HG03442 (cell line): ENCODE results near the gene DNLZ.

Experiments
- ATAC-seq: cut with Tn5 transposase; IDR thresholded peaks from one replicate; pipeline ENCODE4 v1.9.1; 2021; ENCODE audit warnings: mild to moderate bottlenecking, moderate library complexity; ENCODE audit not compliant: unreplicated experiment

The DNLZ gene

GRCh38 chr9:136345281-136346156 lies 18.0 kb downstream of the DNLZ start:
- ATAC-seq = no peak

GRCh38 chr9:136344544-136345280 lies 18.8 kb downstream of the DNLZ start:
- ATAC-seq = no peak

DNA sequence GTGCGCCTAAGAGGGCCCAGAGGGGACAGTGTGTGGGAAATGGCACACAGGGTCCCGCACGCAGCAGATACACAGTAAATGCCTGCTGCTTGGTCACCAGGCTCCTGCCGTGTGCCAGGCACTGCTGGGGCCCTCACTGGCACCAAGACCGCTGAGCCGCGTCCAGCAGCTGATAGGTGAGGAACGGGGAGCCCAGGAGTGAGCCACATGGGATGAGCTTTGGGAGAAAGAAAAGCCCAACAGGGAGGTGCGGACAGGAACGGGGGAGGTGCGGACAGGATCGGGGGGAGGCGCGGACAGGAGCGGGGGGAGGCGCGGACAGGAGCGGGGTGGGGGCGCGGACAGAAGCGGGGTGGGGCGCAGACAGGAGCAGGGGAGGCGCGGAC lies 19.7 kb downstream of the DNLZ start:
- no peak for ATAC-seq

DNA sequence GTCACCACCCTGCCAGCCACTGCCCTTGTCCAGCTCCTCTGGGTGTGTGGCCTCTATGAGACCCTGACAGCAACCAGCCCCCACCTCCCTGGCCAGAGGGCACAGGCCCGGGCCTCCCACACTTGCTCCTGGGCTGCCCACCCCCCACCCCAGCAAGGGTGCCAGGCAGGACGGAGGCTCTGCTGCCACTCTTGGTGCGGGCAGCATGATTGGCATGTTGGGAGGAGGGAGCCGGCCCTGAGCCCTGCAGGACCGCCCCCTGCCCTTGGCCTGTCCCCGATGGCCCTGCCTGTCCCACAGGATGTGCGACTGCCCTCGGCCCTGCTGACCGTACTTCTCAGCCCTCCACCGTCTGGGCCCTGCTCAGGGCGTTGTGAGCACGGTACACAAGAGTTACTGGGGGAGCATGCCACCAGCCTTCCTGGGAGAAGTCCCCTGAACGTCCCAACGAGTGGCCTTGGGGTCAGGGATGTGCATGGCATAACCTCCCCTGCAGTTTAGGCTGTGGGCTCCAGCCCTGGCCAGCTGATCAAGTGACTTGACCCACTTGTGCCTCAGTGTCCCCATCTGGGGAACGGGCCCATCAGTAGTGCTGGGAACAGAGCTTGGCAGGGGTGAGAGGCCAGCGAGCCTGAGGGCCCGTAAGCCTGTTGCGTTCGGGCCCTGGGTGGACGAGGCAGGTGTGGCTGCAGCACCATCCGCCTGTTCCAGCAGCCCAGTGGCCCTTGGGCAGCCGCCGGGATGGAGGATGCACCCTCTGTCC lies 20.2 kb downstream of the DNLZ start:
- no peak for ATAC-seq

DNA sequence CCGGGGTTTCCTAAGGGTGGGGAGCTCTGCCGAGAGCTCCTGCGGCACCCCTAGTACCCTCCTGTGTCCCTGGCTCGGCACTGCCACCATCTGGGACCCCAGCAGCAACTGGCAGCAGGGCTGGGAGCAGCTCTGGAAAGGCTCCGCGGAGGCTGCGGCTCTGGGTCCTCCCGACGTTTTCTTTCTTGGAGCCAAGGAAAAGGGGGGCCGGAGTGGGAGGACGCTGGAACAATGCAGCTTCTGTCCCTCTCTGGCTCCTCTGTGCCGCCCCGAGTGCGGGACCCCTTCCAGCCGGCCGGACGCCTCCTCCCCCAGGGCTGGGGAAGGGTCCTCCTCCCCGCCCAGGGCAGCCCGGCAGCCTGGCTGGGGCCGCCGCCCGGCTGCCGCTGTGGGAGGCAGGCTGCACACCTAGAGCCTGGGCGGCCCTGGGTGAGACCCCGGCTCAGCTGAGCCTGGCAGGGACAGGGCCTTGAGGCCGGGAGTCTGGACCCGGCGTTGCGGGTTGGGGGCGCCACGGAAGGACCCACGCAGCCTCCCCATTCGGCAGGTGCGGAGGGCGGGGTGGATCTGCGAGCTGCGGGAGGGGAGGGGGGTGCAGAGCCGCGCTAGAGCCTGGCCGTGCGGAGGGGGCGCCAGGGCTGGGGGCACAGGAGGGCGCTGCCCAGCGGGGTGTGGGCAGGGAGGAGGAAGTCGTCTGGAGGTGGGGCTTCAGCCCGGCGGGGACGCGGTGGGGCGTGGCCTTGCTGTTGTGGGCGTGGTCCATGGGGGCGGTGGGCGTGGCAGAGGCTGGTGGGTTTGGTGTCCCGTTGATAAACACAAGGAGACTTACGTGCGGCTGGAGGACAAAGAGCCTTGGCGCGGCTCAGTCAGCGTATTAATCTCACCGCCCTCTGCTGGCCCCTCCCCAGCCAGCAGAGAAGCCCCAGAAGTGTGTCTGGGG lies 21.1 kb downstream of the DNLZ start:
- ATAC-seq = no peak

- ATAC-seq = no peak
These were observed 21.8 kb downstream of the DNLZ start for GRCh38 chr9:136341769-136342168.

DNA sequence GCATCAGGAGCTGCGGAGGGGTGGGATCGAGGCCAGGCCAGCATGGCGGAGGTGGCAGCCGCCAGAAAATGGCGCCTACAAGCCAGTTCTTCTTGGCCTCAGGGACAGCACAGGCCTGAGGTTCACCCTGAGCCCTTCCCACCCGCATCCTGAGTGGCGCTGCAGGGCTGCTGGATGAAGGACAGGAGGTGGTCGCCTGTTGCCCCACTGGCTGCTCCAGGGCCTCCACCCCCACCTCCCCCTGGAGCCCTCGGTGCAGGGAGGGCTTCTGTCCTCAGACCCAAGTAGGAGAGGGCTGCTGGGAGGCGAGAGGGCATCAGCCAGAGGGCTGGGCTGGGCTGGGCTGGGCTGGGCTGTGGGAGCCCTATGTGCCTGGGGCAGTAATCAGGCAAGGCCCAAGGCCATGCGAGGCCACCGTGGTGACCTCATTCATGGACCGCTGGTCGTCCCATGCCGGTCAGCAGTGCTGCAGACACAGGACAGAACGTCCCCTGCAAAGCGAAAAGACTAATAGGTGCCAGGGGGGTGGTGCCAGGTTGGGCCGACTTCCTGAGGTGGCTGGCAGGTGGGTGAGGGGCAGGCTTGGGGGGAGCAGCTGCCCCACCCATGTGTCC lies 22.4 kb downstream of the DNLZ start:
- no peak for ATAC-seq

DNA sequence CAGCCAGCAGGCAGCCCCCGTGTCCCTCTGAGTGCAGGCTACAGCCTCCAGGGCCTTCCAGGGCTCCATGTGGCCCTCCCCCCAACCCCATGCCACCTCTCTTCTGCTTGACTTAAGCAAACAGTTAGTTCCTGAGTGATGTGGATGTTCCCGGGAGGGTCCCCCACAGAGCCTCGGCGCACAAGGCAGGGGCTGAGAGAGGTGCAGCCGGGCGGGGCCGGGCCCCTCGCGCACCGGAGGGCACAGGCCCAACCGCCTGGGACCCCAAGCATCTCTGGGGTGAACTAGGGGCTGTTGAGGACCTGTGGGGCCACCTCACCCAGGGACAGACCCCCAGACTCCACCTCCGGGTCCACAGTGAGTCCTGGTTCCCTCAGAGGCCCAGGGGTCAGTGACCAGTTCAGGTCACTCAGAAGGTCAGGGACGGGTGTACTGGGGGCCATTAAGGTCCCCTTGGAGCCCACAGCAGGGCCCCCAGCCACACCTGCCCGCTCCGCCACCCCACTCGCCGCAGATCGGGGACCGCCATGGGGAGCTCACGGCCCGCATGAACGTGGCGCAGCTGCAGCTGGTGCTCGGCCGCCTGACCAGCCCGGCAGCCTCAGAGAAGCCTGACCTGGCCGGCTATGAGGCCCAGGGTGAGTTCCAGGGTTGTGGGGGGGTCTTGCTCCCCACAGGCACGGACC lies 23.0 kb downstream of the DNLZ start:
- no peak for ATAC-seq

GRCh38 chr9:136339958-136340310 lies 23.6 kb downstream of the DNLZ start:
- ATAC-seq = no peak

DNA sequence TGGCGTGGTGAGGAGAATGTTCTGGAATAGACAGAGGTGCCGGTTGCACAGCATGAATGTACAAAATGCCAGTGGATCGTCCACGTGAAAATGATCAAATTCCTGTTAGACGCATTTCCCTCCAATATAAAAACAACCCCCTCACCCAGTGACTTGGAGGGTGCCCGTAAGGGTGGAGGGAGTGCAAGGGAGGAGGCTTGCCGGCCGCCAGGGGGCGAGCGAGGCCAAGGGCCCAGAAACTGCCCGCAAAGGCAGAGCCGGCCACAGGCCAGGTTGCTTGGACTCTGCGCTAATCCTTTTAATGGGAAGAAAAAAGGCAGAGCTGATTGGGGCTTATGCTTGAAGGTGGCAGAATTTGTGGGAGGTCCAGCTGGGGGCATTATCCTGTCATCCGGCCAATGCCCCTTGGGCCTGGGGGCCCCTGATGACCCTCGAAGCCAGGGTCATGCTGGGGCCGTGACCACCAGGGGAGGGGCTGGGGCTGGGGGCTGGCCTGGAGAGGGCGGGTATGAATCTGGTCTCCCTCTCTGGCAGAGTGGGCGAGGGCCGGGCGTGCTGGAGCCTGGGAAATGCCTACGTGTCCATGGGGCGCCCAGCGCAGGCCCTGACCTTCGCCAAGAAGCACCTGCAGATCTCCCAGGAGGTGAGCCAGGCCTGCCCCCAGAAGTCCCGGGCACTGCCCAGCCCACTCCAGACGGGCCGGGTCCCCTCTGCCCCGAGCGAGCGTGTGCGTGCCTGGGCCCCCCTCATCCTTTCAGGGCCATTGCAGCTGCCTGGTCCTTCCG lies 24.2 kb downstream of the DNLZ start:
- ATAC-seq = no peak

DNA sequence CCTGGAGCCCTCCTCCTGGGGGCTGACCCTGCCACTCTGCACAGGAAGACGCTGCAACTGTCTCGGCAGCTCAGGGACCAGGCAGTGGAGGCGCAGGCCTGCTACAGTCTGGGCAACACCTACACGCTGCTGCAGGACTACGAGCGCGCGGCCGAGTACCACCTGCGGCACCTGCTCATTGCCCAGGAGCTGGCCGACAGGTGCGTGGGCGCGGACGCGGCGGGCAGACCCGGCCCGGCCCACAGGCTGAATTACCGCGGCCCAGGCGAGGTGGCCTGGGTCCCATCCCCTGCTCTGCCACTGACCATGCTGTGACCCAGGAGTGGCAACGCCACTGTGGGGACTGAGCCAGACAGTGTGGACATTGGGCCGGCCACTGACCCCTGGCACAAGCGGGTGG lies 25.0 kb downstream of the DNLZ start:
- ATAC-seq = no peak

GRCh38 chr9:136337416-136338395 lies 25.8 kb downstream of the DNLZ start:
- ATAC-seq = no peak

- no peak for ATAC-seq
These were observed 26.7 kb downstream of the DNLZ start for GRCh38 chr9:136336881-136337280.

GRCh38 chr9:136336156-136336870 lies 27.2 kb downstream of the DNLZ start:
- no peak for ATAC-seq

DNA sequence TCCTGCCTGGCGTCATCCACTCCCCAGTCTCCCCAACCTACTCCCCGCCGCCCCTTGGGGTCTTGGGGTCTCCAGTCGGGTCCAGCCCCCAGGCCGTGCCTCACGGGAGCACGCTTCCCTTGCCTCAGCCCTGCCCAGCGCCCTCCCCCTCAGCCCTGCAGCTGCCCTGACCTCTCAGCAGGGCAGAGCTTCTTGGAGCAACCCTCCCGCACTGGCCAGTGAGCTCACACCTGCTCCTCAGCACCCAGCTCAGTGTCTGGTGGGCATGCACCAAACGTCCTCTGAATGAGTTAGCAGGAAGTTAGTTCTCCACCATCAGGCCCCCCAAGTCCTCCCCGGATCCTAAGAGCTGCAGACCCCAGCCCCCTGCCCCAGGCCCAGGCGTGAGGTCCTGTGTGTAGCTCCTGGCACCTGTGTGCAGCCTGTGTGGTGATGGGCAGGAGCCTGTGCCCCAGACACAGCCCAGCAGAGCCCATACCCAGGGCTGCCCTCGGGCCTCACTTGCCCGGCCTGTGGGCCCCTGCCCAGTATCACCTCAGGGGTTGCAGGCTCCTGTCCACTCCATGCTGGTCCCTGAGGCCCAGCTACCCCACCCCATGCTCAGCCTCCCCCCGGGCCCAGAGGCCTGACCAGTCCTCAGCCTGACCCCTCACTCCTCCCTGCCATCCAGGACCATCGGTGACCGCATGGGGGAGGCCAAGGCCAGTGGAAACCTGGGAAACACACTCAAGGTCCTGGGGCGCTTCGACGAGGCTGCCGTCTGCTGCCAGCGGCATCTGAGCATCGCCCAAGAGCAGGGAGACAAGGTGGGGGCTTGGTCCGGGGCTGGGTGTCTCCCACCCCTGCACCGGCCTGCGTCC lies 28.0 kb downstream of the DNLZ start:
- no peak for ATAC-seq

DNA sequence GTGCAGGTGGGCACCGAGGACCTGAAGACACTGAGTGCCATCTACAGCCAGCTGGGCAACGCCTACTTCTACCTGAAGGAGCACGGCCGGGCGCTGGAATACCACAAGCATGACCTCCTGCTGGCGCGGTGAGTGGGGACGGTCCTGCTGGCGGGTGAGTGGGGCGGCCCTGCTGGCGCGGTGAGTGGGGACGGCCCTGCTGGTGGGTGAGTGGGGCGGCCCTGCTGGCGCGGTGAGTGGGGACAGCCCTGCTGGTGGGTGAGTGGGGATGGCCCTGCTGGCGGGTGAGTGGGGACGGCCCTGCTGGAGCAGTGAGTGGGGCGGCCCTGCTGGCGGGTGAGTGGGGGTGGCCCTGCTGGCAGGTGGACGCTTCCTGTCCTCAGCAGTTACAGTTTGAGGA lies 29.0 kb downstream of the DNLZ start:
- ATAC-seq = no peak
